PFSK-1 (cell line): ENCODE data around the gene HOXD11.

Experiments
- FOXP2 ChIP-seq: optimal IDR thresholded peaks from 2 replicates; pipeline ENCODE3; 2011; ENCODE audit warnings: borderline replicate concordance, control low read depth, inconsistent platforms; ENCODE audit not compliant: insufficient read depth; ENCODE audit errors: extremely low read length, extremely low read depth
- POLR2AphosphoS5 ChIP-seq: IDR thresholded peaks from 2 replicates; pipeline ENCODE4 v1.6.1; 2012; ENCODE audit warnings: low read depth, mild to moderate bottlenecking, control low read depth, low read length, moderate library complexity
- REST ChIP-seq, 2 experiments: IDR thresholded peaks; 2 replicates each; pipeline versions ENCODE4 v1.6.1 to v1.8.0; 2011 to 2012; ENCODE audit warnings: low read depth in 2 of 2, low read length in 2 of 2, control low read depth in 1 of 2, inconsistent platforms in 1 of 2, mild to moderate bottlenecking in 1 of 2, moderate library complexity in 1 of 2; ENCODE audit not compliant: insufficient read depth in 1 of 2
- TAF1 ChIP-seq: IDR thresholded peaks from 2 replicates; pipeline ENCODE4 v1.6.1; 2012; ENCODE audit warnings: low read length, control low read depth, borderline replicate concordance; ENCODE audit not compliant: insufficient read depth

- no peak for TF ChIP-seq POLR2AphosphoS5
- TF ChIP-seq REST (IDR thresholded peaks at IDR 0.05; ENCODE audit: insufficient read depth in 1 of 2, low read depth in 2 of 2, low read length in 2 of 2), result no peak
- no peak for TF ChIP-seq TAF1
- no peak for TF ChIP-seq FOXP2
These were observed 43.7 kb downstream of the HOXD11 start for GRCh38 chr2:176150584-176151441.
